Activated CD4-positive, CD25-positive, alpha-beta regulatory T cell treated with anti-CD3 and anti-CD28 coated beads, Interleukin-2, amount 50 U/mL, for 24 hours (primary cell): ENCODE data around the gene MYH9.
"Not testable (repeated sequence)": the region's sequence is repeated elsewhere in the genome, so short reads cannot be mapped to it uniquely, and the experiment has no call there.

Source experiments
- ATAC-seq, 2 donors: fragments of 150-1000 bp; cut with Tn5 transposase; one replicate each; pipeline ENCODE4 v1.10.0; 2021; ENCODE audit warnings: mild to moderate bottlenecking in 1 of 2, moderate library complexity in 1 of 2

The MYH9 gene

DNA sequence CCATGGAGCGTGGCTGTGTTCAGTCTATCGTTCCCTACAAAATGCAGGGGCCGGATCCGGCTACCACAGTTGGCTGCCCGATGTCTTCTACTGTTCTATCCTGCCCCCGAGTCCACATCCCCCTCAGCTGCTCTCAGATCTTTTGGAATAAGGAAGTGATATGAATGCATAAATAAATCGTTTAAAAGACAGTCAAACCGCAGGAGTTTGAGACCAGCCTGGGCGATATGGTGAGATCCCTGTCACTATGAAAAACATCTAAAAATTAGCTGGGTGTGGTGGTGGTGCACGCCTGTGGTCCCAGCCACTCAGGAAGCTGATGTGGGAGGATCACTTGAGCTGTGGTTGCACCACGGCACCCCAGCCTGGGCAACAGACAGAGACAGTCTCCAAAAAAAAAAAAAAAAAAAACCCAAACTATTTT, 97.8 kb downstream of the MYH9 start:
- not testable (repeated sequence) for ATAC-seq

DNA sequence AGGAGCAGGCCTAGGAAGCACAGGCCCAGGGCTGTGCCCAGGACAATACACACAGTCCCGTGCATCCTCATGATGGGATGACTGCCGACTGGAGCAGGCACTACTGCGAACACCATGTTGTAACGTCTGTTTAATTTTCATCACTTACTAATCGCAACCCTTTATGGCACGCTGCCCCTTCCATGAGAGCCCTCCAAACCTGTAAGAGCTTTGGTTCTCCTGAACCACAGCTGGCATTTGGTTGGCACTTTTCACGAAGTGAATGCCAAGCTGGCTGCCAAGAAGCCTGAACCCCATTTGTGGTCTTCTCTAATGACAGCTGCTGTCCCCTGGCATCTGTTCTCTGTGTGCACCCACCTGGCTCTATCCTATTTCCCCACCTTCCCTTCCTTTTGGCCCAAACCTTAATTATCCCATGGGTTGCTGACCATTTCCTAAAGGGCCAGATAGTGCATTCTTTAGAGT, 98.3 kb downstream of the MYH9 start:
- ATAC-seq: no peak

DNA sequence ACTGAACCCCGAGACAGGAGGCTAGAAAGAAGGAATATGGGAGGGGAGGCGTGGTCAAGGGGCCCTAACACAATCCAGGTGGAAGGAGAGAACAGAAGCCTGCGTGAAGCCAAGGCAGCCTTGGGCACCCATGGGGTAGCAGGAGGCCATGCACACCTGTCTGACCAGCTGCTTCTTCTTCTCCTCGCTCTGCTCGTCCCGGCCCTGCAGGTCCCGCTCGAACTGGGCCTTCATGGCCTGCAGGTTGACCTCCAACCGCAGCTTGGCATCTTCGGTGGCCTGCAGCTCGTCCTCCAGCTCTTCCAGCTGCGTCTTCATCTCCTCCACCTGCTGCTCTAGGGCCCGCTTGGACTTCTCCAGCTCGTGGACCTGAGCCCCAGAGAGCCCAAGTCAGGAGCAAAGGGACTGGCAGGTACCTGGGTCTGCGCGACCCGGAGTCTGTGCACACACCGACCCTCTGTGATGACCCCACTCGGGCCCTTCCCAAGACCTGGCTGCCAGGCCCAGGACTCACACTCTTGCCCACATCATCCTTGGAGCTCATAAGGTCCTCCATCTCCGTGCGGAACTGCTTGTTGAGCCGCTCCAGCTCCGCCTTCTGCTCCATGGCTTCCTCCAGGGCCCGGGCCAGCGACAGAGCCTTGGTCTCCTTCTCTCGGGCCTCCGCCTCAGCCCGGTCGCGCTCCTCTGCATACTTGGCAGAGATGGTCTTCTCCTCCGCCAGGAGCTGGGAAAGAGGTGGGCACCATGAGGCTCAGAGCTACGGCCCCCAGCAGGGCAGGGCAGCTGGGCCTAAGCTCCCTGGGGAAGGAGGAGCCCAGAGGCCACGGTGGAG, 99.0 kb downstream of the MYH9 start:
- ATAC-seq: no peak

DNA sequence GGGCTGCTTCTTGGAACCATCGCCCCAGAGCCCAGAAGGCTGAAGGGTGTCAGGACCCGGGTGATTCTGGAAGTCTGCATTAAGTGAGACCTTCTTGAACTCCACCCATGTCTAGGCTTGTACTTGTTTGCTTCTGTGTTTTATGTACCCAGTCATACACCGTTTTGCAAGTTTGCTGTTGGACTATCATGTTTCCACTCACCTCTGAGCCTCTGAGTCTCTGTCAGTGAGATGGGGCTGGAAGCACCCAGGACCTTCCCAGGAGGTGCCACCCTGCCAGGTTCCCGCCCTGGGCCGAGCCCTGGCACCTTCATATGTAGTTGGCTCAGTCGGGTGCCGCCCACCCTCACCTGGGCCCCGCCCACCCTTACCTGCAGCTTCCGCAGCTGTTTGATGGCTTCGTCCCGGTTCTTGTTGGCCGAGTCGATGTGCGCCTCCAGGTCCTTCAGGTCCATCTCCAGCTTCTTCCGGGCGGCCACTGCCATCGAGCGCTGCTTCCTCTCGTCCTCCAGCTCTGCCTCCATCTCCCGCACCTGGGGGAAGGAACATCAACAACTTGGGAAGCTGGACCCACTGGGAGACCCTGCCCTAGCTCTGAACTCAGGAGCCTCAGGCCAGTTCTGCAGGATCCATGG, 99.8 kb downstream of the MYH9 start:
- no peak for ATAC-seq

DNA sequence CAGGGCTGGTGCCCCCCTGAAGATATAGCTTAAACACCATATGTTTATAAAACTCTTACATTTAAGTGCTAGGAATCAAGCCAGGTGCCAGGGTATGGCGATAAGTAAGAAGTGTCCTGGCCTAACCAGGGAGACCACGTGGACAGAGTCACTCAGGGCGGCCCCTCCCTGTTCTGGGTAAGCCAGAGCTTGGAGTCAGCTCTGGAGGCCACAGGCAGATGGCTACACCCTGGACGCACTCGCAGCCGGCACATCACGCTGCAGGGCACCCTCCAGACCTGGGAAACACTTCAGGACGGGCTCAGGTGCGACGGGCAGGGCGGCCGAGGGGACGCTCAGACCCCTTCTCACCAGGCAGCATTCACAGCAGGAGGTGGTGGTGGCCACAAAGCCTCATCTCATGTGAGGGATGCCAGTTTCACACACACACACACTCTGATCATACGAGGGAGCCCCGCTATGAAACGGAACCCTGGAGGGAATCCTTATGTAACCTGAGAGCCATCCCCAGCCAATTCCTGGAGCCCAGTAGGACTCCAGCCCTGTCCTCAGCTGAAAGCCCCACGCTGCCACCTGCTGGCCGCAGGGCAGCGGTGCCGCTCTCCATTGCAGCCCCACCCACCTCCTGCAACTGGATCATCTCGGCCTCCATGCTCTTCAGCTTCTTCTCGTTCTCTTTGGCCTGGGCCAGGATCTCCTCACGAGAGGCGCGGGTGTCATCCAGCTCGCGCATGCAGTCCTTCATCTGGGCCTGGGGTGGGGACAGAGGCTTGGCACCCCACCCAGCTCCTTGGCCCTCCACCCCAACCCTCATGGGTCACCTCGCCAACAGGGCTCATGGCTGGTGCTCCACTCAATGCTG, 101.4 kb downstream of the MYH9 start:
- peak; percentile 75 to 78 for ATAC-seq

DNA sequence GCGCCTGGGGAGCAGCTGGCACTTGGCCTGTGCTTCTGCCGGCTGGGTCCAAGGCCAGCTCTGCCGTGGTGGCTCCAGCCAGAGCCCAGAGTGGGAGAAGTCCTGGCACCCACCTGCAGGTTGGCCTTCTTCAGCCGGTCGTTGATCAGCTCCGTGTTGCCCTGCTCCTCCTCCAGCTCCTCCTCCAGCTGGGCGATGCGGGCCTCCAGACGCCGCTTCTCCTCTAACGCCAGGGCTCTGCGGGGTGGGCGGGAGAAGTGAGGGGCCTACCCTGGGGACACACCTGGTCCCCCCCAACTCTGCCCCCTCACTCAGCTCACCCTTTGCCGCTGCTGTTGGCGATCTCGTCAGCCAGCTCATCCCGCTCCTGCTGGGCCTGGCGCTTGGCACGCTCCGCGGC, 102.2 kb downstream of the MYH9 start:
- ATAC-seq: no peak

DNA sequence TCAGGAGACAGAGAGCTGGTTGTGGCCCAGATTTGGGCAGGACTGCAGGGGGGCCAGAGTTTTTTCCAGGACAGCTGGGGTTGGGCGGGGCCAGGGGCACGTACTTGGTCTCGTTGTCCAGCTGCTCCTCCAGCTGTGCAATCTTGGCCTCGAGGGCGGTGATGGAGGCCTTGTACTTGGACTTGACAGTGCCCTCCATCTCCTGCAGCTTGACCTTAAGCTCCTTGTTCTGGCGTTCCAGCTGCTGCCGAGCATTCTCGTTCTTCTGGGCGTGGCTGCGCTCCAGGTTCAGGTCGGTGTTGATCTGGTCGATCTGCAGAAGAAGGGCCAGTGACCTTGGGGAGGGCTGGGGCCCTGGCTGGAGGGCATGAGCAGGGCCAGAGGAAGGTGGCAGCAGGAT, 102.8 kb downstream of the MYH9 start:
- ATAC-seq: no peak

DNA sequence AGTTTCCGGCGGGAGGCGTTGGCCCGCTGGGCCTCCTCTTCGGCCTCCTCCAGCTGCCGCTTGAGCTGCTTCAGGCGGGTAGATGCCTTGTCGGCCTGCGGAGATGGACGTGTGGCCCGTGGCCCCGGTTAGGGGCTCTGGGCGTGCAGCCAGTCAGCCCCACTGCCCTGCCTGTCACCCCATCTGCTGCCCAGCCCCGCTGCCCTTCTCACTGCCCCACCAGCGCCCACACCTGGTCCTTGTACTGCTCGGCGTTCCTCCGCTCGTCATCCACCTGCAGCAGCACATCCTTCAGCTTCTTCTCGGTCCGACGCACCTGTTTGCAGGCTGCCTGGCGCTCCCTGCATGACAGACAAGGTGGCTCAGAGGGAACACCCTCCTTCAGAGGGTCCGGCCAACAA, 103.6 kb downstream of the MYH9 start:
- no peak for ATAC-seq

DNA sequence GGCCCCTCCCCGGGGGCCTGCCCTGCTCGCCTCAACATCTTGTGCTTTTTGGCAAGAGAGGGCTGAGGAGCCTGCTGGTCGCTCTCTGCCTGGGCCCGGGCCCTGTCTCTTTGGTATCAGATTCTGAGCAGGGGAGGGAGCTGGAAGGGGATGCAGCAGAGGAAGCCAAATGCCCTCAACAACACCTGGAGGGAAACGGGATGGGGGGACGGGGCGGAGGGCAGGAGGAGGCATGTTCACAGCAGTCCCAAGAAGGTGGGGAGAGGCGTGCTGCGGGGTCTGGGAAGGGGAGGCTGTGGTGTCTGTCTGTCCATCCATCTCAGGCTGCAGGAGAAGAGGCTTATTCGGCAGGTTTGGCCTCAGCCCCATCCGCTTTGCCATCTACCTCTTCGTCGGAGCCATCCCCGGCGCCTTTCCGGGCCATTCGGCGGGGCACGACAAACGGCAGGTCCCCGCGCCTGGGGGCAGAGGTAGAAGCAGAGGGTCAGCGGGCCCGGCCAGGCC, 105.4 kb downstream of the MYH9 start:
- no peak for ATAC-seq

DNA sequence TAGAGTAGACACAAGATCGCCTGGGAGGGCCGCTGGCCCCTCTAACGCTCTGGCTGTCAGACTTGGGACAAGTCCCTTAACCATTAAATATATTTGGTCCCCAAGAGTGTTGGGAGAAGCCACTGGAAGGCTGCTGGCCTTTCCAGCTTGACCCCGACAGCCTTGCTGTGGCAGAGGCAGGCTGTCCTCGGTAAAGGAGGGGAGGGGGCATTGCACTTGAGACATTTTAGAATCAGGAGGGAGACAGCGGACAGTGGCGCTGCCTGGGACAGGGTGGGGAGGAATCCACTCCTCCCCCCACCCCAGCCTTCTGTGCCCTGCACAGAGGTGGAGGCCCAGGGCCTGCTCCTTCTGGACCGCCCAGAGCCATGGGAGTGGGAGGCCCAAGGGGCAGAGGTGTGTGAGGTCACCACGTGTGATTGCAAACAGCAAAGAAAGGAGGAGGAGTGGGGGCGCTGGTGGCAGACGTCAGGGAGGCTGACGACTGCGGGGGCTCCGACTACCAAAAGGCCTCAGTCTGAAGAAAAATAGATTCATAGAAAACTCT, 105.9 kb downstream of the MYH9 start:
- no peak for ATAC-seq

DNA sequence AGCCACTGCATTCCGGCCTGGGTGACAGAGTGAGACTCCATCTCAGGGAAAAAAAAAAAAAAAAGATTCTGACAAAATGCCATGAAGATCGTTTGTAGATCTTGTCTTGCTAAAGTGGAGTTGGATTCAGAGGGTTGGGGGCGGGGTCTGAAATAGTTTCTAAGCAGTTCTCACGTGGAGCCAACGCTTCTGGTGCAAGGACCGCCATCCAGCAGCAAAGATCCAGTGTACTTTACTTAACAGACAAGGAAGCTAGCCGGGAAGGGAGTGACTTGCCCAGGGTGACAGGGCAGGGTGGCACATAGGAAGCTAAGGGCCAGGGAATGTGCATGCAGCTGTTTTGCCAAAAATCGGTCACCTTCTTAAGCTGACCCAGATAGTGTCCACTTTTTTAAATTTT, 107.4 kb downstream of the MYH9 start:
- no peak for ATAC-seq

DNA sequence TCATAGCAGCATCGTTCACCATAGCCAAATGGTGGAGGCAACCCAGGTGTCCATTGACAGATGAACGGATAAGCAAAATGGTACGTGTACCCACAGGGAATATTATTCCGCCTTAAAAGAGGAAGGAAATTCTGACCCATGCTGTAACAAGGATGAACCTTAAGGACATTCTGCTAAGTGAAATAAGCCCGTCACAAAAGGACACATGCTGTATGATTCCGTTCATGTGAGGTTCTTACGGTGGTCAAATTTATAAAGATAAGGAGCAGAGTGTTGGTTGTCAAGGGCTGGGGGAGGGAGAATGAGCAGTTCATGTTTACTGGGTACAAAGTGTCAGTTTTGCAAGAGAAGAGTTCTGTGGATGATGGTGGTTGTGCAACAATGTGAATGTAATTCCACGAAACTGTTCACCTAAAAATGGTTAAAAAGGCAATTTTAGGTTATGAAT, 108.5 kb downstream of the MYH9 start:
- no peak for ATAC-seq

DNA sequence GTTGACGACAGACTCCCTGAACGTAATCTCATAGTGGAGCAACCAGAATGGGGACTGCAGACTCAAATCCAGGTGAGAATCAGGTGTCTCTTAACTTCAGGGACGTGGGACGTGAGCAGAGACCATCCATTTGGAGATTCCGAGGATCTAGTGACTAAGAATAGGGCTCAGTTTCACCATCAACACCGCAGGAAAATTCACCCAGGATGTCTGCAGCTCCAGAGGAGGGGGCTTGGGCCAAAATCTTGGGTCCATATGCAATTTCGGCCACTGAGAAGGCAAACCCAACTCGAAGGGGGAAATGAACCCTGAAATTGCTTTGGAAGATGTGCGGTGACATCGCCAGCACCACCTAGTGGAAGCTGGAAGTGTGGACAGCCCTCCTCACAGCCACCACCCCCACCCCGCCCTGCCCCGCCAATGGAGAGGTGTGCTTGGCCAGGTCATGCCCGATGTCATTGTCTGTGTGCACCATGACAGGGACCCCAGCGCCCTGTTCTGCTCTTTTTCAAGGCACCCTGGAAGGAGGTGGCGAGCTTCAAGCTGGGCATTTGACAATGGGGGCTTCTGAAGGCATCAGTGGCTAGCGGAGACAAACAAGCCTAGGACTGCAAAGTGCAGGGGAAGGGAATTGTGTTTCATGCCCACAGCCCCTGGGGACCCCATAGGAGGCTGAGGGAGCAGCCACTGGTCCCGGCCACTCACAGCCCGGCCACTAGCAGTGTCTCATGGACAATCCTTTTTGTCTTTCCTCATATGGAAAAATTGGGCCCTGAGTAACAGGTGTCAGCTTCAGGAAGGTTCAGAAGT, 110.1 kb downstream of the MYH9 start:
- ATAC-seq: peak; percentile 81 to 83

DNA sequence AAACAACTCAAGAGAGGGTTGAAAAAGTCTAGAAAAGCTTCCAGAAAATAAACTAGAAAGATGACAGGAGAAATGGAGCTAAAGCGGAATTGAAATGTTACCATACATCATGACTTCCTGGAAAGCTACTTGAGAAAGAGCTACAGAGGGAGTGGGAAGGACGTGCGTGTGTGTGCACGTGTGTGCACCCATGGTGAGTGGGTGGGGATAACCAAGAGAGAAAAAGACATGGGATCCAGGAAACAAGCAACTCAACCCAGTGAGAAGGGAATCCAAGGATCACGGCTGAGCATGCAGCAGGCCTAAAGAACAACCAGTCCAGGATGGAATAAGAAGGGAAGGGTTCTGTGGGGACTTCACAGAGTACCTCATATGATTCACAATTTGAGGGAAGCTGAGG, 113.2 kb downstream of the MYH9 start:
- ATAC-seq: no peak

DNA sequence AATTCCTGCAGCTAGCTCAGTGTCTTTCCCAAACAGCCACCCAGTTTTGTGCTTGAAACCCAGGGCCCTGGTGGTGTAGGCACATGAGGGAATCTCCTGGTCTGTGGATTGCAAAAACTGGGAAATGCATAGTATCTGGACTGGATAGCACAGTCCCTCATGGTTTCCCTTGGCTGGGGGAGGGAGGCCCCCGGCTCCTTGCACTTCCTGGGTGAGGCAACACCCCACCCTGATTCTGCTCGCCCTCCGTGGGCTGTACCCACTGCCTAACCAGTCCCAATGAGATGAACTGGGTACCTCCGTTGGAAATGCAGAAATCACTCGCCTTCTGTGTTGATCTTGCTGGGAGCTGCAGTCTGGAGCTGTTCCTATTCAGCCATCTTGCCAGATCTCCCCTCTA, 115.8 kb downstream of the MYH9 start:
- ATAC-seq: not testable (repeated sequence)

DNA sequence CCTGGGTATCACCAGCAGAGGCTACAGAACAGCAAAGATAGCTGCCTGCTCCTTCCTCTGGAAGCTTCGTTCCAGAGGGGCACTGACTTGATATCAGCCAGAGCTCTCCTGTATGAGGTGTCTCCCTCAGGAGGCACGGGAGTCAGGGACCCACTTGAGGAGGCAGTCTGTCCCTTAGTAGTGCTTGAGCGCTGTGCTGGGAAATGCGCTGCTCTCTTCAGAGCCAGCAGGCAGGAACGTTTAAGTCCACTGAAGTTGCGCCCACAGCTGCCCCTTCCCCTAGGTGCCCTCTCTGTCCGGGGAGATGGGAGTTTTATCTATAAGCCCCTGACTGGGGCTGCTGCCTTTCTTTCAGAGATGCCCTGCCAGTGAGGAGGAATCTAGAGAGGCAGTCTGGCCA, 116.5 kb downstream of the MYH9 start:
- not testable (repeated sequence) for ATAC-seq

DNA sequence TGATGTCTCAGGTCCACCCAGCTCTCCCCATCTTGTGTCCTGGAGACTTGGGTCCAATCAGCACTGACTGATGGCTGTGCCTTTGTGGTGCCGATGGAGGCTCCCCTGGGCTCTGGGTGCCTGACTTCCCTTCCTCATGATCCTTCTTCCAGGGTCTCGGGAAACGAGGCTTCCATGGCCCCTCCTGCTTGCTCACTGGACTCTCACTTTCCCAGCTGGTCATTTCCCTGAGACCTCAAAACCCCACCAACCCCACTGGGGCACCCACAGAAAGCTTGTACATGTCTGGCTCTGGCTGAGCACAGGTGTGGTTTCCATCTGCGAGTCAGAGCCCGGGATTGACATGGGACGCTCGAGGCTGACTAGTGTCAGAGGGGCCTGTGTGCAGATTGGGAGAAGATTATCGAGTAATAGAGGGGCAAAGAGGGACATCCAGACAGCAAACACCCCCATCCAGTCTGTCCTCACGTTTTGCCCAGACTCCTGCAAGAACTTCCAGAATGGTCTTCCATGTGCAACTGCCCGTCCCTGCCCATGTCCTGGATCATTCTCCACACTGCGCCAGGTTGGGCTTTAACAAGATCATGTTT, 119.8 kb downstream of the MYH9 start:
- no peak for ATAC-seq

DNA sequence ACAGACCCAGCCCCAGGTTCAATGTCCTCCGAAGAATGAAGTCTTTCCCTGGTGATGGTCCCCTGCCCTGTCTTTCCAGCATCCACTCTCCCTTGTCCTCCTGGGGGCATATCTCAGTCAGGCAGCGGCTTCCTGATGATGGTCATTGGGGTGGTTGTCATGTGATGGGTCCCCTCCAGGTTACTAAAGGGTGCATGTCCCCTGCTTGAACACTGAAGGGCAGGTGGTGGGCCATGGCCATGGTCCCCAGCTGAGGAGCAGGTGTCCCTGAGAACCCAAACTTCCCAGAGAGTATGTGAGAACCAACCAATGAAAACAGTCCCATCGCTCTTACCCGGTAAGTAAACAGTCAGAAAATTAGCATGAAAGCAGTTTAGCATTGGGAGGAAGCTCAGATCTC, 120.7 kb downstream of the MYH9 start:
- ATAC-seq: no peak

DNA sequence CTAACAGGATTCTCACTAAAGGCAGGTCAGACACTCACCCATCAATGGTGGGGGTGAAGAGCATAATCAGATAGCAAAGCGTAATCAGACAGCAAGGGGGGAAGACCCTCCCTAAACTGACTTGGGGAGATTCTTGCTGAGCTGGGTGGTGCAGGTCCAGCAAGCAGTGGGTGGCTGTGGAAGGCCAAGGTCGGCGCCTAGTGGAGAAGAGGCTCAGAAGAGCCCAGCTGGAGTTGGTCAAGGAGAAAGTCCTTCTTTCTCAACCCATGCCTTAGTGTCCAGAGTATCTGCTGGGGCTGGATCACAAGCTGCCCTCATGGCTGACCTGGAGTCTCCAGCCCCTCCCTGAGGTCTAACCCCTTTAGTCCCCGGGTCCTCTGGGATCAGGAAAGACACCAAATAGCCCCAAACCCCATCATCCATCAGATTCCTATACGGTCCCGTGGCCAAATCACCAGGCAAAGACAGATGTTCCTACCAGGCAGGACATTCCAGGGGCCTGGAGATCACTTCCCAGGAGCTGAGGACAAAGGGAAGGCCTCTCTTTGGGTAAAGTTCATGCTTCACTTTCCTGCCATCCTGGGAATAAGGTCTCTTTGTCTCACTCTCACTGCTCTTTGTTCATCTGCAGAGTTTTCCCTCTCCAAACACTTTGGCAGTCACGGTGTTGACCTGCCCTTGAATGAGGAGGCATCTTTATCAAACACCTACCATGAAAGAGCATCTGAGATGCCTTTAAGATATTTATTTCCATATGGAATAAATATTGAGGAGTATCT, 123.7 kb downstream of the MYH9 start:
- not testable (repeated sequence) for ATAC-seq

DNA sequence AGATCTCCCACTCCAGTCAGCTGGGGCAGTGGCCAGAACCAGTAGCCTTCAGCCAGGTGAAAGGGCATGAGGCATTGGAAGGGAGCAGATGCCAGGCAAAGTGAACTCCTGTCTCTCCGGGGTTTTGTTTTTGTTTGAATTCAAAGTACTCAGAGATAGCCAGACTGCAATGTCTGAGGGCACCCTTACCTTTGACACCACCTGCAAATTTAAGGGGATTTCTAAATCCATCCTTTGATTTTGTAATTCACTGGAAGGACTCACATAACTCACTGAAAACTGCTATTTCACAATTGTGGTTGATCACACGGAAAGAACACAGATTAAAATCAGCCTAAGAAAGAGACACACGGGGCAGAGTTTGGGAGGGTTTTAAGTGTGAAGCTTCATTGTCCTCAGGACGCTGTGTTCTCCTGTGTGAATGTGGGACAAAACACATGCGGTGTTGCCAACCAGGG, 124.5 kb downstream of the MYH9 start:
- ATAC-seq: not testable (repeated sequence)
